Measurements from ENCODE around the gene CAPNS1.

GRCh38 chr19:36097036-36097435, 42.8 kb upstream of the CAPNS1 start:
- TF ChIP-seq CTCF (IDR thresholded peaks at IDR 0.05; ENCODE audit: poor library complexity) (no peak), EZH2 (IDR thresholded peaks at IDR 0.05; ENCODE audit: borderline replicate concordance) (no peak)
